Measurements from ENCODE around the gene EXOC2. TPM values are rescaled to one million over a fixed set of nuclear protein-coding genes. Genes with fewer than 3 reads are reported as not detected.

EXOC2 gene
- total and polyA plus RNA-seq, 2 of the 13 experiments (the other 11 are each of a cell fraction or from before 2014, with no cell fraction given), result 12.6 to 22.9 TPM

DNA sequence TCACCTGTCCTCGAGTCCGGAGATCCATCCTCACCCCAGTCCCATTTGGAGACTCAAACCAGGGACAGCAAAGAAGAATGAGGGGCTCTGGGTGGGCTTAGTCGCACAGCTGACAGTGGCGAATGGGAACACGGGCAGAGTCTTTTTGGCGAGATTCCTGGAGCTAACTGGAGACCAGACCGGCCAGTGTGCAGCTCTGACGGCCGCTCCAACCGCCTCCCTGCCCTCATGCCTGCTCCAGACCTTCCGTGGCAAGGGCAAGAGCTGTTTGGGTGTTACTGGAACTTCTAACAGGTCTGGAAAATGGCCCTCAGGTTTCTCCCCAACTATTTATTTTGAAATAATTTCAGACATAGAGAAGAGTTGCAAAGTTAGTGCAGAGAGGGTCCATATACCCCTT lies 225.8 kb downstream of the EXOC2 start:
- peaks cover 4 to 71% of the 10 kb centered on the region in 2 experiments; a peak in 4 of 5 replicates for H3K27me3 ChIP-seq (ENCODE audit: control insufficient read depth in 1 of 2, insufficient read depth in 2 of 2, low read length in 2 of 2)
- H3K4me3 ChIP-seq (replicated peaks in 1 of 3; ENCODE audit: insufficient read depth in 1 of 3, low read depth in 2 of 3, low read length in 3 of 3), result no peak overlapping the region
- ATAC-seq, result no peak
- H3K27ac ChIP-seq (ENCODE audit: extremely low read length, insufficient read depth, low read length), result no peak overlapping the region
- H3K9me3 ChIP-seq (ENCODE audit: low read length), result no peaks in the 10 kb centered on the region
- in situ Hi-C loops (cut with HindIII; ENCODE audit: extremely low pct_ligation_motif_present, low pct_unique_long_range_greater_than_20kb) (no loop called here), intact Hi-C loops (cut with micrococcal nuclease; ENCODE audit: unreplicated experiment) (no loop called here)
- CTCF ChIA-PET (ENCODE audit: low intra/inter-chr PET ratio, low total read pairs), result no interaction called here
- H4K20me1 ChIP-seq (ENCODE audit: insufficient read depth, low read length), result no peaks in the 10 kb centered on the region
- POLR2A ChIA-PET, result no interaction called here
- BruUV-seq (replicated peaks), result no TSS peak
- FAIRE-seq, result no peak
- H2AFZ ChIP-seq (ENCODE audit: low read length), result no peak overlapping the region
- 14% methylated on average over 11 of the region's 11 CpGs for WGBS (ENCODE audit: low lambda C conversion rate)
- no peak overlapping the region for H3K9ac ChIP-seq (ENCODE audit: insufficient read depth, low read depth, low read length)
- no peaks in the 10 kb centered on the region for H3K79me2 ChIP-seq (ENCODE audit: insufficient read depth, low read length)
- no peaks in the 10 kb centered on the region; a peak in 1 of 5 replicates for H3K36me3 ChIP-seq (replicated peaks in 1 of 2; ENCODE audit: control insufficient read depth in 1 of 2, insufficient read depth in 2 of 2, low read length in 2 of 2)
- no peaks in the 10 kb centered on the region for H3K4me1 ChIP-seq (ENCODE audit: insufficient read depth, low read length)
- no peak for DNase-seq (ENCODE audit: low spot score)
- H3K4me2 ChIP-seq (ENCODE audit: low read depth, low read length), result no peak overlapping the region
- TF ChIP-seq, protein P1, sequence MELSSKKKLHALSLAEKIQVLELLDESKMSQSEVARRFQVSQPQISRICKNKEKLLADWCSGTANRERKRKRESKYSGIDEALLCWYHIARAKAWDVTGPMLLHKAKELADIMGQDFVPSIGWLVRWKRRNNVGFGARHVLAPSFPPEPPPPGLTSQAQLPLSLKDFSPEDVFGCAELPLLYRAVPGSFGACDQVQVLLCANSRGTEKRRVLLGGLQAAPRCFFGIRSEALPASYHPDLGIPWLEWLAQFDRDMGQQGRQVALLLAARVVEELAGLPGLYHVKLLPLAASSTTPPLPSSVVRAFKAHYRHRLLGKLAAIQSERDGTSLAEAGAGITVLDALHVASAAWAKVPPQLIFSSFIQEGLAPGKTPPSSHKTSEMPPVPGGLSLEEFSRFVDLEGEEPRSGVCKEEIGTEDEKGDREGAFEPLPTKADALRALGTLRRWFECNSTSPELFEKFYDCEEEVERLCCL (CRISPR knock-in tag; IDR thresholded peaks at IDR 0.05; ENCODE audit: borderline replicate concordance), result no peak
- TF ChIP-seq, protein P2, sequence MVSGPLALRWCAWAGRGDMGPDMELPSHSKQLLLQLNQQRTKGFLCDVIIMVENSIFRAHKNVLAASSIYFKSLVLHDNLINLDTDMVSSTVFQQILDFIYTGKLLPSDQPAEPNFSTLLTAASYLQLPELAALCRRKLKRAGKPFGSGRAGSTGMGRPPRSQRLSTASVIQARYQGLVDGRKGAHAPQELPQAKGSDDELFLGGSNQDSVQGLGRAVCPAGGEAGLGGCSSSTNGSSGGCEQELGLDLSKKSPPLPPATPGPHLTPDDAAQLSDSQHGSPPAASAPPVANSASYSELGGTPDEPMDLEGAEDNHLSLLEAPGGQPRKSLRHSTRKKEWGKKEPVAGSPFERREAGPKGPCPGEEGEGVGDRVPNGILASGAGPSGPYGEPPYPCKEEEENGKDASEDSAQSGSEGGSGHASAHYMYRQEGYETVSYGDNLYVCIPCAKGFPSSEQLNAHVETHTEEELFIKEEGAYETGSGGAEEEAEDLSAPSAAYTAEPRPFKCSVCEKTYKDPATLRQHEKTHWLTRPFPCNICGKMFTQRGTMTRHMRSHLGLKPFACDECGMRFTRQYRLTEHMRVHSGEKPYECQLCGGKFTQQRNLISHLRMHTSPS (CRISPR knock-in tag; IDR thresholded peaks at IDR 0.05; ENCODE audit: low read depth), result no peak
- no peak for TF ChIP-seq ZNF550 (CRISPR knock-in tag; IDR thresholded peaks at IDR 0.05; ENCODE audit: borderline replicate concordance)
- TF ChIP-seq ZNF496 (CRISPR knock-in tag; IDR thresholded peaks at IDR 0.05; ENCODE audit: insufficient replicate concordance), result no peak
- TF ChIP-seq, protein P3, sequence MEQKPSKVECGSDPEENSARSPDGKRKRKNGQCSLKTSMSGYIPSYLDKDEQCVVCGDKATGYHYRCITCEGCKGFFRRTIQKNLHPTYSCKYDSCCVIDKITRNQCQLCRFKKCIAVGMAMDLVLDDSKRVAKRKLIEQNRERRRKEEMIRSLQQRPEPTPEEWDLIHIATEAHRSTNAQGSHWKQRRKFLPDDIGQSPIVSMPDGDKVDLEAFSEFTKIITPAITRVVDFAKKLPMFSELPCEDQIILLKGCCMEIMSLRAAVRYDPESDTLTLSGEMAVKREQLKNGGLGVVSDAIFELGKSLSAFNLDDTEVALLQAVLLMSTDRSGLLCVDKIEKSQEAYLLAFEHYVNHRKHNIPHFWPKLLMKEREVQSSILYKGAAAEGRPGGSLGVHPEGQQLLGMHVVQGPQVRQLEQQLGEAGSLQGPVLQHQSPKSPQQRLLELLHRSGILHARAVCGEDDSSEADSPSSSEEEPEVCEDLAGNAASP (CRISPR knock-in tag; IDR thresholded peaks at IDR 0.05; ENCODE audit: borderline replicate concordance), result no peak
- no peak for TF ChIP-seq ZNF652 (CRISPR knock-in tag; IDR thresholded peaks at IDR 0.05; ENCODE audit: borderline replicate concordance, low read depth)
- TF ChIP-seq ZNF264 (CRISPR knock-in tag; IDR thresholded peaks at IDR 0.05), result no peak
- no peak for TF ChIP-seq JUN (CRISPR knock-in tag; IDR thresholded peaks at IDR 0.05)
- TF ChIP-seq, protein P4, sequence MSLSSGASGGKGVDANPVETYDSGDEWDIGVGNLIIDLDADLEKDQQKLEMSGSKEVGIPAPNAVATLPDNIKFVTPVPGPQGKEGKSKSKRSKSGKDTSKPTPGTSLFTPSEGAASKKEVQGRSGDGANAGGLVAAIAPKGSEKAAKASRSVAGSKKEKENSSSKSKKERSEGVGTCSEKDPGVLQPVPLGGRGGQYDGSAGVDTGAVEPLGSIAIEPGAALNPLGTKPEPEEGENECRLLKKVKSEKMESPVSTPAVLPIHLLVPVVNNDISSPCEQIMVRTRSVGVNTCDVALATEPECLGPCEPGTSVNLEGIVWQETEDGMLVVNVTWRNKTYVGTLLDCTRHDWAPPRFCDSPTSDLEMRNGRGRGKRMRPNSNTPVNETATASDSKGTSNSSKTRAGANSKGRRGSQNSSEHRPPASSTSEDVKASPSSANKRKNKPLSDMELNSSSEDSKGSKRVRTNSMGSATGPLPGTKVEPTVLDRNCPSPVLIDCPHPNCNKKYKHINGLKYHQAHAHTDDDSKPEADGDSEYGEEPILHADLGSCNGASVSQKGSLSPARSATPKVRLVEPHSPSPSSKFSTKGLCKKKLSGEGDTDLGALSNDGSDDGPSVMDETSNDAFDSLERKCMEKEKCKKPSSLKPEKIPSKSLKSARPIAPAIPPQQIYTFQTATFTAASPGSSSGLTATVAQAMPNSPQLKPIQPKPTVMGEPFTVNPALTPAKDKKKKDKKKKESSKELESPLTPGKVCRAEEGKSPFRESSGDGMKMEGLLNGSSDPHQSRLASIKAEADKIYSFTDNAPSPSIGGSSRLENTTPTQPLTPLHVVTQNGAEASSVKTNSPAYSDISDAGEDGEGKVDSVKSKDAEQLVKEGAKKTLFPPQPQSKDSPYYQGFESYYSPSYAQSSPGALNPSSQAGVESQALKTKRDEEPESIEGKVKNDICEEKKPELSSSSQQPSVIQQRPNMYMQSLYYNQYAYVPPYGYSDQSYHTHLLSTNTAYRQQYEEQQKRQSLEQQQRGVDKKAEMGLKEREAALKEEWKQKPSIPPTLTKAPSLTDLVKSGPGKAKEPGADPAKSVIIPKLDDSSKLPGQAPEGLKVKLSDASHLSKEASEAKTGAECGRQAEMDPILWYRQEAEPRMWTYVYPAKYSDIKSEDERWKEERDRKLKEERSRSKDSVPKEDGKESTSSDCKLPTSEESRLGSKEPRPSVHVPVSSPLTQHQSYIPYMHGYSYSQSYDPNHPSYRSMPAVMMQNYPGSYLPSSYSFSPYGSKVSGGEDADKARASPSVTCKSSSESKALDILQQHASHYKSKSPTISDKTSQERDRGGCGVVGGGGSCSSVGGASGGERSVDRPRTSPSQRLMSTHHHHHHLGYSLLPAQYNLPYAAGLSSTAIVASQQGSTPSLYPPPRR (CRISPR knock-in tag; IDR thresholded peaks at IDR 0.05; ENCODE audit: borderline replicate concordance), result no peak
- no peak for TF ChIP-seq SRSF9 (IDR thresholded peaks at IDR 0.05; ENCODE audit: borderline replicate concordance, insufficient read depth, low read depth, low read length, poor library complexity, severe bottlenecking)

Data from HepG2 (cell line).